SK-N-MC (cell line): ENCODE results near the gene TXNRD2.

Source experiments
- DNase-seq: peaks from one replicate; pipeline ENCODE4 v3.0.0-alpha.2; 2011; ENCODE audit warnings: low read depth, low spot score
- H3K27ac ChIP-seq: fragments of 200-600 bp; sonication (generic); 2 replicates; pipeline ENCODE4 v1.5.1; 2016; ENCODE audit warnings: mixed run types
- H3K36me3 ChIP-seq: fragments of 200-600 bp; sonication (generic); 2 replicates; pipeline ENCODE4 v1.6.1; 2017; ENCODE audit warnings: antibody characterized with exemption, low read length, mixed read lengths; ENCODE audit not compliant: insufficient read depth
- H3K4me3 ChIP-seq: fragments of 200-600 bp; sonication (generic); 2 replicates; pipeline ENCODE4 v1.5.1; 2016
- H3K9ac ChIP-seq: fragments of 200-600 bp; sonication (generic); 2 replicates; pipeline ENCODE4 v1.8.0; 2017; ENCODE audit warnings: mixed run types, mixed read lengths; ENCODE audit not compliant: insufficient read length
- H3K9me3 ChIP-seq: fragments of 200-600 bp; sonication (generic); 2 replicates; pipeline ENCODE4 v1.6.1; 2017; ENCODE audit warnings: low read depth, mild to moderate bottlenecking, antibody characterized with exemption, low read length, moderate library complexity, mixed read lengths
- EZH2 ChIP-seq: fragments of 200-600 bp; sonication (generic); IDR thresholded peaks from one replicate; pipeline ENCODE4 v1.6.1; 2017; ENCODE audit warnings: antibody characterized with exemption
- FOXP2 ChIP-seq: optimal IDR thresholded peaks from 2 replicates; pipeline ENCODE3; 2011; ENCODE audit warnings: mild to moderate bottlenecking, moderate library complexity; ENCODE audit not compliant: insufficient read depth; ENCODE audit errors: extremely low read length, control extremely low read depth
- POLR2AphosphoS5 ChIP-seq: IDR thresholded peaks from 2 replicates; pipeline ENCODE4 v1.6.1; 2012; ENCODE audit warnings: mild to moderate bottlenecking, low read depth, low read length, borderline replicate concordance

Gene TXNRD2

DNA sequence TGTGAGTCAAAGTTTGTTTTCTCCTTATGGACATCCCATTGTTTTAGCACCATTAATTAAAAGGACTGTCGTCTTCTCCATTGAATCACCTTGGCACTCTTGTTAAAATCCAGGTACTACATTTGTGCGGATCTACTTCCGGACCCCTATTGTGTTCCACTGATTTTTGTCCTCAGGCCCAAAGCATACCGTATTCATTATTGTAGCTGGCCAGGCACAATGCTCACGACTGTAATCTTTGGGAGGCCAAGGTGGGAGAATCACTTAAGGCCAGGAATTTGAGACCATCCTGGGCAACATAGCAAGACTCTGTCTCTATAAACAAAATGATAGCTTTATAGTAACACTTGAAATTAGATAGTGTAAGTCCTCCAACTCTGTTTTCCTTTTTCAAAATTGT lies 78.0 kb downstream of the TXNRD2 start:
- H3K27ac ChIP-seq: no peak overlapping the region
- DNase-seq: no peak
- TF ChIP-seq FOXP2 (no peak), POLR2AphosphoS5 (no peak), EZH2 (no peak)
- H3K9me3 ChIP-seq: no peaks in the 10 kb centered on the region
- no peaks in the 10 kb centered on the region for H3K36me3 ChIP-seq
- H3K4me3 ChIP-seq: no peak overlapping the region
- H3K9ac ChIP-seq: no peak overlapping the region

DNA sequence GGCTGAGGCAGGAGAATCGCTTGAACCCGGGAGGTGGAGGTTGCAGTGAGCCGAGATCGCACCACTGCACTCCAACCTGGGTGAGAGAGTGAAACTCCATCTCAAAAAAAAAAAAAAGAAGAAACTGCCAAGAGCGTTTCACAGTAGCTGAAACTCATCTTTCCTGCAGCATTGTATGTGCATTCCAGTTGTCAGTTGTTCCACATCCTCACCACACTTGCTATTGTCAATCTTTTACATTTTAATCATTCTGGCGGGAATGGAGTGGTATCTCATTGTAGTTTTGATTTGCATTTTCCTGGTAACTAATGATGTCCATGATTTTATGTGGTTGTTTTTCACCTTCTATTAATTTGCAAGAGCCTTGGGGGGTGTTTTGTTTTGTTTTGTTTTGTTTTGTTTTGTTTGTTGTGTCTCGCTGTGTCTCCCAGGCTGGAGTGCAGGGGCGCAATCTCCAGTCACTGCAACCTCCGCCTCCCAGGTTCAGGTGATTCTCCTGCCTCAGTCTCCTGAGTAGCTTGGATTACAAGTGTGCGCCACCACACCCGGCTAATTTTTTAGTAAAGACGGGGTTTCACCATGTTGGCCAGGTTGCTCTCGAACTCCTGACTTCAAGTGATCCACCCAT lies 78.9 kb downstream of the TXNRD2 start:
- no peak for DNase-seq

DNA sequence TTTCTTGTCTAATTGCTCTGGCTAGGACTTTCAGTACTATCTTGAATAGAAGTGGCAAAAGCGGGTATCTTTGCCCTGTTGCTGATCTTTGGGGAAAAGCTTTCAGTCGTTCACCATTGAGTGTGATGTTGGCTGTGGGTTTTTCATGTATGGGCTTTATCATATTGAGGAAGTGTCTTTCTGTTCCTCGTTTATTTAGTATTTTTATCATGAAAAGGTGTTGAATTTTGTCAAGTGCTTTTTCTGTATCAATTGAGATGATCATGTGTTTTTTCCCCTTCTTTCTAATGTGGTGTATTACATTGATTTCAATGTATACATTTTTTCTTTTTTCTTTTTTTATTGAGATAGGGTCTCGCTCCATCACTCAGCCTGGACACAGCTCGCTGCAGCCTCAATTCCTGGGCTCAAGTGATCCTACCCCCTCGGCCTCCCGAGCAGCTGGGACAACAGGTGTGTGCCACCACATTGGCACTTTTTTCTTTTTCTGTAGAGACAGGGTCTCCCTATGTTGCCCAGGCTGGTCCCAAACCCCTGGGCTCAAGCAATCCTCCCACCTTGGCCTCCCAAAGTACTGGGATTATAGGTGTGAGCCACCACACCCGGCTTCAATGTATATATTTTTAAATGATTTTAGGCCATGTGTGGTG lies 81.6 kb downstream of the TXNRD2 start:
- no peak overlapping the region for H3K9ac ChIP-seq
- TF ChIP-seq POLR2AphosphoS5: no peak
- TF ChIP-seq FOXP2: no peak
- TF ChIP-seq EZH2: no peak
- no peak for DNase-seq
- H3K27ac ChIP-seq: no peak overlapping the region
- no peaks in the 10 kb centered on the region for H3K9me3 ChIP-seq
- no peak overlapping the region for H3K4me3 ChIP-seq
- no peaks in the 10 kb centered on the region for H3K36me3 ChIP-seq

More for the DNA sequence above, 78.9 kb downstream of the TXNRD2 start:
- Histone ChIP-seq H3K9ac (no peak overlapping the region), H3K36me3 (no peaks in the 10 kb centered on the region), H3K27ac (no peak overlapping the region), H3K9me3 (no peaks in the 10 kb centered on the region), H3K4me3 (no peak overlapping the region)
- TF ChIP-seq POLR2AphosphoS5 (no peak), EZH2 (no peak), FOXP2 (no peak)

DNA sequence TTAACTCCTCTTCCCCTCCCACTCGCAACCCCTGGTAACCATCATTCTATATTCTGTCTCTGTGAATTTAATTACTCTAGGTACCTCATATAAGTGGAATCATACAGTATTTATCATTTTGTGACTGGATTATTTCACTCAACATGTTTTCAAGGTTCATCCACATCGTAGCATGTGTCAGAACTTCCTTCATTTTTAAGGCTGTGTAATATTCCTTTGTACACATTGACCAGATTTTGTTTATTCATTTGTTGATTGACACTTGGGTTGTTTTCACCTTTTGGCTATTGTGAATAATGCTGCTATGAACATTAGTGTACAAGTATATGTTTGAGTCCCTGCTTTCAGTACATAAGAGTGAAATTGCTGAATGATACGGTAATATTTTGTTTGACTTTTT lies 84.2 kb downstream of the TXNRD2 start:
- H3K9ac ChIP-seq: no peak overlapping the region
- H3K27ac ChIP-seq: no peak overlapping the region
- no peak for TF ChIP-seq POLR2AphosphoS5
- TF ChIP-seq EZH2: no peak
- TF ChIP-seq FOXP2: no peak

DNA sequence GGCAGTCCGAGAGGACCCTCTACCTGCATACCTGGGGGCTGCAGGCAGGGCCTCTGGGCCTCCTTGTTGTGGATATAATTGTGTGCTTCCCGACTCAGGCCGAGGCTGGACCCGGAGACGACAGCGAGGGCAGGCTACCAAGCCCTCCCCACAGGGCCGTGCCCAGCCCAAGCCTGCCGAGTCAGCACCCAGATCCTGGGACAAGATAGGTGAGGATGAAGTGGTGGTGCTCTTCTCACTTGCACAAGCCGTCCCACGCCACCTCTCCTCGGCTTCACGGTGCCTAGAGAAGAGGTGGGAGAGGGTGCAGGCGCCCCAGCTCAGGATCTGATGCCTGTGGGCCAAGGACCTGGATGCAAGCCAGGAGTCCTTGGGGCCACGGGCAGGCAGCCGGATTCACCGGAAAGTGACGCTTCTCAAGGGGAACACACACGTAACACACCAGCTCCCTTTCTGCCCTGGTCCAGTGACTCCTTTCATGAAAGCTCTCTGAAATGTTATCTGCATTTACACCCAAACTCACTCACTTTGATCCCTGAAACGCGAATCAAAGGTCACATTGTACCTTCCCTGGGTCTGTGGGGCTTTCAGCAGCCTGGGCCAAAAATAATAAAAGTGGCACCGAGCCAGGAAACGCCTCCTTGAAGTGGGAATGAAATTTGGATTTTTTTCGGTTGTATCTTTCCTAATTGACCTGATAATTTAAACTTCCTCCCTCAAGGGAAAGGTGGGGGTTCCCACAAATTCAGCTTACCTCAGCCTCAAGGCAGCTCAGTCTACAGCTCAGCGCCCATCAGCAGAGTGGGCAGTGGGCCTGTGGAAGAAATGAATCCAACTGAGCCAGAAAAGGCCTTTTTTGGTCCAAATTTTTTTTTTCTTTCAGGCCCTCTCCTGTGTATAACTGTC lies 85.9 kb downstream of the TXNRD2 start:
- H3K9me3 ChIP-seq: no peaks in the 10 kb centered on the region
- peak overlapping the region; percentile 94 for H3K9ac ChIP-seq
- no peak for DNase-seq
- H3K36me3 ChIP-seq: peaks cover 22% of the 10 kb centered on the region
- peak overlapping the region; percentile 94 for H3K4me3 ChIP-seq
- TF ChIP-seq EZH2 (no peak), FOXP2 (no peak), POLR2AphosphoS5 (peak; percentile 59)
- H3K27ac ChIP-seq: peak overlapping the region; percentile 85

More for the DNA sequence above, 84.2 kb downstream of the TXNRD2 start:
- Histone ChIP-seq H3K9me3 (no peaks in the 10 kb centered on the region), H3K4me3 (no peak overlapping the region), H3K36me3 (peaks cover 6% of the 10 kb centered on the region; the same call in 1 of the 2 replicates)
- DNase-seq: no peak

DNA sequence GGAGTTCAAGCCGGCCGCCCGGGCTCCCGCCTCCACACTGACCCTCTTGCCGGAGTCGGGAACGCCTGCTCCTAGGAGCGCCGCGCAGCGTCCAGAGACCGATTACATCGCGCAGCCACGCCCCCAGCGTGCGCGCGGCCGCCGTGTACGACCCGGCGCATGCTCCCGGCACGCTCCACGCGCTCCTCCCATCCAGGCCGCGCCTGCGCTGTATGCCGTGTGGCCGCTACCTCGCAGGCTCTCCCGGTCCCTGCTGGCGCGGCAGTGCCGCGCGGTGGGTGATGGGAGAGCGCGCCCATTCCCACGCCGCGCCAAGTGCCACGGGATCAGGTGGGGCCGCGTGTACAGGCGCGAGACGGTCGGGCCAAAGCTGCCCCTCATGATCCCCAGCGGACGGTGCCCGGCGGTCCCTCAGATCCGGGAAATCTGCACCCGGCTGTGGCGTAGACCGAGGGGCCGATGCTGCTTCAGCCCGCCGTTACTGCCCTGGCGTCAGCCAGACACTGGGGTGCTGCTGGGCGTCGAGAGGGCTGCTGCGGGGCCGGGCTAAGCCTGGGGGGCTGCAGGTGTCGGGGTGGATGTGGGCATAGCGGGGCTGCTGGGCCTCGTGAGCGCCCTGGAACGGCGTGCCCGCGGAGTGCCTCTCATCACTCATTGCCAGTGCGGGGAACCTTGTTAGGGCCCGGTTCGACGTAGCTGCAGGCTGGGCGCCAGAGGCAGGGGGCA lies 86.7 kb downstream of the TXNRD2 start, which contains the start of the genes GNB1L and RTL10:
Gene GNB1L, minus strand, starts transcription at position 97 of the 726 bp plus-strand sequence. CDS start 33,519 bp downstream, outside the sequence.
Gene RTL10, minus strand, starts transcription at position 97 of the 726 bp plus-strand sequence. CDS start 2,613 bp downstream, outside the sequence.
- Histone ChIP-seq H3K36me3 (peaks cover 29% of the 10 kb centered on the region), H3K9me3 (no peaks in the 10 kb centered on the region), H3K27ac (peak within 1 kb of the TSS; percentile 85), H3K9ac (peak within 1 kb of the TSS; percentile 94), H3K4me3 (peak within 1 kb of the TSS; percentile 94)
- TF ChIP-seq EZH2: no peak
- TF ChIP-seq FOXP2: peak; percentile 81
- TF ChIP-seq POLR2AphosphoS5: peak; percentile 98
- DNase-seq: peak; percentile 60

DNA sequence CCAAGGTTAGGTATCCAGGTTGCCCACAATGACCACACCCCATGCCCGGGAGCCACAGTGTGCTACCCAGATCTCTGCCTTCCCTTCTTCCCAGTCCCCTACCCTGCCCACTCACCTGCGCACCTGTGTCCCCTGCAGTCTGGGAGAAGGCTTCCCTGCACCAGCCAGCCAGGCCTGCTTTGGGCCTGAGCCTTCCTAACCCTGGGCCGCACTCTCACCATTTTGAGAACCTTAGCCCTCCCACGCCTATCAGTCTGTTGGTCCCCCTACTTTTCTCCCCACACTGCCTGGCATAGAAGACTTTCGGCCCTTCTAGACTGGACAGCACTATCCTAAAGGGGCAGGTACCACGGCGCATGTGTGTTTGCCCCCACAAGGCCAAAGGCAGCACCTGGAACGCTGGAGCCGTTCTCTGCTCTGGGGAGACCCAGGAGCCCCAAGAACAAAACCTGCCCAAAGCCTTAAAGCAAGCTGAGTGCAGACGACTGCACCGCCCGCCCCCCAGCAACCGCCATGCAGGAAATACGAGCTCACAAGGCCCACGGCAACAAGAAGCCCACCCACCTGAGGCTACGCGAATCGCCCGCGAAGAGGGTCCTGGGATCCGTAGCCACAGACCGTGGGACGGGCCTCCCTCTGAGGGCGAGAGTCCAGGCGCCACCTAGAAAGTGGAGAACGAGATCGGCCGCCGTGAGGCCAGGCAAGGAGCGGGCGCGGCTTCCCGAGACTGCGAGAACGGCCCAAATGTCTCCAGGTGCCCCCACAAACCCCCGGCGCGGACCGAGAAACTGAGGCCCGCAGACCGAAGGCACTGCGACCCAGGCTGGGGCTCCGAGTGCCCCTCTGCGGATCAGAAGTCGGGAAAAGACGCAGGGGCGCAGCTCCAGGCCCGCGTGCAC lies 87.5 kb downstream of the TXNRD2 start:
- Histone ChIP-seq H3K9ac (peak overlapping the region; percentile 92), H3K4me3 (peak overlapping the region; percentile 94), H3K27ac (peak overlapping the region; percentile 45; the same call in 1 of the 2 replicates), H3K36me3 (peaks cover 29% of the 10 kb centered on the region), H3K9me3 (no peaks in the 10 kb centered on the region)
- no peak for DNase-seq
- no peak for TF ChIP-seq FOXP2
- TF ChIP-seq POLR2AphosphoS5: no peak
- TF ChIP-seq EZH2: no peak
